Stimulated activated CD4-positive, alpha-beta T cell treated with anti-CD3 and anti-CD28 coated beads, Interleukin-15, amount 100 ng/mL, for 48 hours (primary cell): ENCODE measurements around the gene PLA2G4A.

Experiments
- DNase-seq, 2 donors: peaks; one replicate each; pipeline ENCODE4 v3.0.0-alpha.2; 2020; ENCODE audit warnings: low read depth in 2 of 2

Gene PLA2G4A

GRCh38 chr1:187027253-187027652 lies 198.5 kb downstream of the PLA2G4A start:
- no peak for DNase-seq

DNA sequence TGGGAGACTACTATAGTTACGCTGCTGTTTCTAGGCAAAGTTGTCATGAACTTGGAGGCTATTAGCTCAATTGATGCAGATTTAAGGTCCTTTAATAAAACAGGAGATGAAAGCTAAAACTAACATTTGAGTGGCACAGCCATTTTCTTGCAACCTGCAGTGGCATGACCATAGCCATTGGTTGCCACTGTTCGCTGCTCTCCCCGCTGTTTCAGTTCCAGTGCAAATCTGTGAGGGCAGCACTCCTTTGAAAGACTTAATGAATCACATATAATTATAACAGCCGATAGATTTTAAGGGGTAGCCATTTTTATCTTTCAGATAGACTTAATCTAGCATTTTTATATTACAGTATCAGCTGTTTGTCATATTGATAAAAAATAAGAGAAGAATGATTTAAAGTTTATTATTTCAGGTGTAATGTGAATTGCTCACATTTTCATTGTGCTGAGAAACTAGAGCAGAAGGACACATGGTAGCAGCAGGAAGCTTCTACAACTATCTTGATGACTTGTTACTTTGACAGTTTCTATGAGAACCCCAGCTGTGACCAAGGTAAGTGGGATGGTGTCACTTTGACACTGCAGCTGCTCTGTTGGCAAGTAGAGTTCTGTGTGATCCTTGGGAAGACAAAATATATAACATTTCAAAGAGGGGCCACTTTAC lies 203.7 kb downstream of the PLA2G4A start:
- no peak for DNase-seq

GRCh38 chr1:187032982-187033692 lies 204.4 kb downstream of the PLA2G4A start:
- no peak for DNase-seq

- DNase-seq, result no peak
Observed at GRCh38 chr1:187033693-187034390, 205.1 kb downstream of the PLA2G4A start.

DNA sequence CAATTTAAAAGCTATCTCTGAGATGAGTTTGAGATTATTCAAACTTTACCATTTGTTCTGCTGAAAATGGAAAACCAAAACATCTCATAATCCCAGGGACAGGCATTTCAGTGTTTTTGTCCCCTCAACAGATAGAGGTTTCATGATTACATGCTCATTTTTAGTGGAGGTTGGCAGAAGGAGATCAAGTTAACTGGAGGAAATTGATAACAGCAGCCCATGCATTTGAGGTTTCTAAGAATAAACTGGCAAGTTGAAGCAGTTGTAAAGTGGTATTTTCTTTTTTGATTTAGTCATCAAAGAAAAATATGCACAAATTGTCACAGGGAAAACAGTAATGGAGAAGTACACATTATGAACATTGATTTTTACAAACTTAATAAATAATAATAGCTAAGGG lies 205.8 kb downstream of the PLA2G4A start:
- DNase-seq, result no peak

- no peak for DNase-seq
Observed at GRCh38 chr1:187037973-187038553, 209.3 kb downstream of the PLA2G4A start.
